C4-2B (cell line): ENCODE results near the gene MN1.

Experiments
- ZFX ChIP-seq: fragments of 450-650 bp; IDR thresholded peaks from 2 replicates; pipeline ENCODE4 v1.6.1; 2017
- TF ChIP-seq, protein P1 (sequence below): fragments of 450-650 bp; conservative IDR thresholded peaks from 2 replicates; pipeline ENCODE4 v1.5.1; 2017; ENCODE audit warnings: mild to moderate bottlenecking

DNA sequence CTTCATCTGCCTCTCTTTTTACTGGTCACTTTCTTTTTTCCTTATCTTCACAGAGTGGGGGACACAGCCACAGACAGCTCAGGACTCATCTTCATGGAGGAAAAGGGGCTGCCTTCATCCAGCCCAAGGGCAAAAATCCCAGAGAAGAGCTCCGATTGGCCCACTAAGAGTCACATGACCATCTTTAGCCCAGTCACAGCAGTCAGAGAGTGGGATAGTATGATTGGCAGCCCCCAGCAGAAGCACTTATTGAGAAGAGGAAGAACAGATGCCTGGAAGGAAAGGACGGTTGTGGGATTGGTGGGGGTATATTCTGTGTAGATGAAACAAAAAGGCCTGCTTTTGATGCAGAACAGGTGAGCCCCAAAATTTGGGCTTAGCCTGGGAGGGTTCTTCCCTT lies 77.8 kb downstream of the MN1 start:
- TF ChIP-seq, protein P1, sequence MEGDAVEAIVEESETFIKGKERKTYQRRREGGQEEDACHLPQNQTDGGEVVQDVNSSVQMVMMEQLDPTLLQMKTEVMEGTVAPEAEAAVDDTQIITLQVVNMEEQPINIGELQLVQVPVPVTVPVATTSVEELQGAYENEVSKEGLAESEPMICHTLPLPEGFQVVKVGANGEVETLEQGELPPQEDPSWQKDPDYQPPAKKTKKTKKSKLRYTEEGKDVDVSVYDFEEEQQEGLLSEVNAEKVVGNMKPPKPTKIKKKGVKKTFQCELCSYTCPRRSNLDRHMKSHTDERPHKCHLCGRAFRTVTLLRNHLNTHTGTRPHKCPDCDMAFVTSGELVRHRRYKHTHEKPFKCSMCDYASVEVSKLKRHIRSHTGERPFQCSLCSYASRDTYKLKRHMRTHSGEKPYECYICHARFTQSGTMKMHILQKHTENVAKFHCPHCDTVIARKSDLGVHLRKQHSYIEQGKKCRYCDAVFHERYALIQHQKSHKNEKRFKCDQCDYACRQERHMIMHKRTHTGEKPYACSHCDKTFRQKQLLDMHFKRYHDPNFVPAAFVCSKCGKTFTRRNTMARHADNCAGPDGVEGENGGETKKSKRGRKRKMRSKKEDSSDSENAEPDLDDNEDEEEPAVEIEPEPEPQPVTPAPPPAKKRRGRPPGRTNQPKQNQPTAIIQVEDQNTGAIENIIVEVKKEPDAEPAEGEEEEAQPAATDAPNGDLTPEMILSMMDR: no peak
- TF ChIP-seq ZFX: no peak
